Measurements from ENCODE around the gene ARHGAP24. TPM values are rescaled to one million over a fixed set of nuclear protein-coding genes. Genes with fewer than 3 reads are reported as not detected.

The ARHGAP24 gene
- total RNA-seq, 2 donors from 2014 or later = 1.0 TPM; not detected in 1

DNA sequence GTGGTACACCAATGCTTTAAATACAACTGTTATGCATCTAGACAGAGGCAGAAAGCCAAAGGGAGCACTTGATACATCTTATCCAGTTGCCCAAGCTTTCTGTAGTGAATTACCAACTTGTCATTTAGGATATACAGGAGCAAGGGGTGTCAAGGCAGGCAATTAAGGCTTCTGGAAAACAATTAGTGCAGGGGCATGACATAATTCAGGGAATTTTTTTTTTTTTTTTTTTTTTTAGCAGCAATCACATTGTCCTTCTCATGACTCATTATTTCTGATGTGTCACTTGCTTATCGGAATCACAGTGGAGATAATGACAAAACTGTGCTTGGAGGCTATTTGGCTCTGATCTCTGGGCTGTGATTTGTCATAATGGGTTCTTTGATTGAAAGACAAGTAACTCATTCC lies 259.5 kb downstream of the ARHGAP24 start:
- H3K27me3 Mint-ChIP-seq = no peaks in the 10 kb centered on the region
- DNase-seq (ENCODE audit: low spot score) (no peak), ATAC-seq (no peak)
- H3K9me3 Mint-ChIP-seq = peaks cover 10% of the 10 kb centered on the region
- peaks cover 5% of the 10 kb centered on the region for H3K36me3 Mint-ChIP-seq
- H3K27ac Mint-ChIP-seq = no peak overlapping the region
- H3K4me3 Mint-ChIP-seq = no peak overlapping the region
- no peaks in the 10 kb centered on the region for H3K4me1 Mint-ChIP-seq (ENCODE audit: low read depth in 2 of 2)

DNA sequence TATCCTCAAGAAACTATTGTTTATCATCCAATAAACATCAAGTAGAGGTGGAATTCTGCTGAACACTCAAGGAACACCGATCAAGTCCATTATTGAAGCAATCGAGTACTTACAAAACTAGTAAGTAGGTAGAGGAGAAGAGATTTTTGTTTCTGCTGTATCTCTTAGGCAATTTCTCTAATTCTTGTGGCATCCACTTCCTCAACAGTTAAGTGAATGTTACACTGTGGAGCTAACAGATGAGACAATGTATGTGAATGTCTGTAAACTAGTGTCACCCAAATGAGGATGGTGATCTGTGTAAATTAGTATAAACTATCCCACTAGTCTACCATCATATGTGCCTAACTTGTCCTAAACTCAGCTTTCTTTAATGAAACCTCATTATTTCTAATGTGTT lies 261.6 kb downstream of the ARHGAP24 start:
- Mint-ChIP-seq H3K9me3 (peaks cover 10% of the 10 kb centered on the region), H3K4me1 (ENCODE audit: low read depth in 2 of 2) (no peaks in the 10 kb centered on the region), H3K27me3 (no peaks in the 10 kb centered on the region), H3K27ac (no peak overlapping the region), H3K4me3 (no peak overlapping the region), H3K36me3 (peaks cover 5% of the 10 kb centered on the region)
- ATAC-seq = no peak
- no peak for DNase-seq (ENCODE audit: low spot score)

DNA sequence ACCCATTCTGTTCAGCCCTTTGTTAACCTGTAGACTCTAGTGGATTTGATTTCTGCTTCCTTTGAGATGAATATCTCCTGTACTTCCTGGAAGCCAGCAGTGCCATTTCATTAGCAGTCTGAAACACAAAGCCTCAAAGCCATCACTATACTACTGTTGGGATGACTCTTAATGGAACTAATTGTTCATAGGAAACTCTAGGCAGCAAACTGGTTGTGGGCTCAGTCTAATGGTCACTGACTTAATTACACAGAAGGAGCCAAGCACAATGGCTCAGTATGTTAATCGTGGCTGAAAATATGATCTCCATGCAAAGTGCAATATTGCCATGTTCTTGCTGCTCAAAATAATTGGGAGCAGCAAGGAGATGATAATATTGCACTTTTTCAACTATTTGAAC lies 262.3 kb downstream of the ARHGAP24 start:
- H3K36me3 Mint-ChIP-seq = peaks cover 5% of the 10 kb centered on the region
- no peaks in the 10 kb centered on the region for H3K27me3 Mint-ChIP-seq
- ATAC-seq (no peak), DNase-seq (ENCODE audit: low spot score) (no peak)
- H3K27ac Mint-ChIP-seq = no peak overlapping the region
- H3K4me3 Mint-ChIP-seq = no peak overlapping the region
- H3K4me1 Mint-ChIP-seq (ENCODE audit: low read depth in 2 of 2) = no peaks in the 10 kb centered on the region
- H3K9me3 Mint-ChIP-seq = peaks cover 10% of the 10 kb centered on the region

DNA sequence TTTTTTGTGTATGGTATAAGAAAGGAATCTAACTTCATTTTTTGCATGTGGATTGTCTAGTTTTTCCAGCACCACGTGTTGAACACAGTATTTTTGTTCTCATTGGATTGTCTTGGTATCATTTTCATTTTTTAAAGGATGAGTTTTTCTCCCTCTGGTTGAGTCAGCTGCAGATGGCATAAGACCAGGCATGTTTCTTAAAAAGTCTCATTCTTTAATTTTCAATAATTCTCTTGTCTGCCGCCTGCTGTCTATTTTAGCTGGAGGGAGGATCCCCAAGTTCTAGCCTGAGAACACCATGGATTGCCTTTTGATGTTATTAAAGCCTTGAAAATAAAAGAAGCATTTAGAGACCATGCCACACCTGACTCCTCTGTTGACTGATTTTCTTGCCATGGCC lies 263.8 kb downstream of the ARHGAP24 start:
- H3K4me3 Mint-ChIP-seq = no peak overlapping the region
- ATAC-seq = no peak
- H3K9me3 Mint-ChIP-seq = peaks cover 10% of the 10 kb centered on the region
- DNase-seq (ENCODE audit: low spot score) = no peak
- H3K4me1 Mint-ChIP-seq (ENCODE audit: low read depth in 2 of 2) = no peaks in the 10 kb centered on the region
- no peak overlapping the region for H3K27ac Mint-ChIP-seq
- H3K36me3 Mint-ChIP-seq = peaks cover 5% of the 10 kb centered on the region
- no peaks in the 10 kb centered on the region for H3K27me3 Mint-ChIP-seq

DNA sequence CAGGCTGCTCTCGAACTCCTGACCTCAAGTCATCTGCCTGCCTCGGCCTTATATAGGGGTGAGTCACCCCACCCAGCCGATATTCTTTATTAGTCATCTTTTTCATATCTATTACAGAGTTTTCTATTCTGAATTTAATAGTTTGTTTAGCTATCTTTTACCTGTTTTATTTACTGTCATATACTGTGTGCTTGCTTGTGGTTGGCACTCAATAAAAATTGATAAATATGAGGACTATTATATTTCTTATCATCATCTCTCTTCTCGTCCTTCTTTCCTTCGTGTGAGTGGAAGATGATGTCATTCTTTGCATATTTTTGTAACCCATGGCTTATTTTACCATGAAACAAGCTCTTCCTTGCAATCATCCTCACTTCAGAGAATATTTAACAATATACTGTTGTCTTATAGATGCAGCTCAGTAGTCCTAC lies 265.5 kb downstream of the ARHGAP24 start:
- Mint-ChIP-seq H3K27ac (no peak overlapping the region), H3K27me3 (no peaks in the 10 kb centered on the region), H3K9me3 (peaks cover 8% of the 10 kb centered on the region), H3K4me1 (ENCODE audit: low read depth in 2 of 2) (no peaks in the 10 kb centered on the region), H3K36me3 (peaks cover 5% of the 10 kb centered on the region), H3K4me3 (no peak overlapping the region)
- no peak for DNase-seq (ENCODE audit: low spot score)
- no peak for ATAC-seq

DNA sequence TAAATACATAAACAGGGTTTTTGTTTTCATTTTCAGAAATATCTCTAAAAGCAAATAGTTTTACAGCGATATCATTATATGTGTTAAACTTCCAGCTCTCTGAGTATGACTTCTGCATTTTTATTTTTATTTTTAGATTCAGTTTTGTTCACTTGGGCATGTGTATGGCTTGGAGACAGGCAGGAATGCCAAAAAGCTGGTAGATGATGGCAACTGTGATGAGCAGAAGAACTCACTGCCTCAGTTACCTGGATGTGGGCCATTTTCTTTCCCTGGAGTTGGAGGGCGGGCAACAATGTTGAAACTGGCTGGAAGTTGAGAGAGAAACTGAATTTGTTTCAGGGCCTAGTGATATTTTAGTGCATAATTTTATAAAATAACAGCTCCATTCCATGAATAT lies 266.4 kb downstream of the ARHGAP24 start:
- no peak overlapping the region for H3K27ac Mint-ChIP-seq
- H3K27me3 Mint-ChIP-seq = no peaks in the 10 kb centered on the region
- ATAC-seq = no peak
- peaks cover 5% of the 10 kb centered on the region for H3K9me3 Mint-ChIP-seq
- no peak overlapping the region for H3K4me3 Mint-ChIP-seq
- DNase-seq (ENCODE audit: low spot score) = no peak
- no peaks in the 10 kb centered on the region for H3K4me1 Mint-ChIP-seq (ENCODE audit: low read depth in 2 of 2)
- H3K36me3 Mint-ChIP-seq = peaks cover 5% of the 10 kb centered on the region

DNA sequence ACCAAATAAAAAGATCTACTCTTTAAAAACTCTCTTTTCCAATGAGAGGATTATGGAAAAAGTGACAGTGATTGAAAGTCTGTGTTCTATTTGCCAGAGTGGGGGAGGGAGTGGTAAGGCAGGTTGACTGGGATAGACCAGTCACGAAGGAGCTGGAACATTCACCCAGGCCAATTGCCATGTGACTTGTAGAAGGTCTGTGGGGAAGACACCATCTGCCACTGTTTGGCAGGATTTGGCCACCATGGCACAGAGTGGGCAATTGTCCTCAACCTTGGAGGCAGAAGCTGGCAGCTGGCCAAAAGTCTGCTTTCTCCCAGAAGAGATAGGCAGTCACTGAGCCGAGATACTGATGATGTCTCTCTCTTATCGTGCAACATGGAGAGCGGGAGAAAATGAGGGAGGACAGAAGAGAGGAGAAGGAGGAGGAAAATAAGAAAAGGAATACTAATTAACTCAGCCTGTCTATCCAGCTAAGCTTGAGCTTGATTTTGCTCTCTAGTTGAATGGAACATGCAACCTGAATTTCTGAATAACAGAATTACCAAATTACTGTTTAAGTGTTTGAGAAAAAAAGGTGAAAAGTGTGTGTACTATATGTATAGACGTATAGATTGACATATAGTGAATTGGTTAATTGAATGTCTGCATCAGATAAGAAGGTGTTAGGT lies 267.1 kb downstream of the ARHGAP24 start:
- DNase-seq (ENCODE audit: low spot score) = no peak
- Mint-ChIP-seq H3K36me3 (peaks cover 5% of the 10 kb centered on the region), H3K4me1 (ENCODE audit: low read depth in 2 of 2) (no peaks in the 10 kb centered on the region), H3K27ac (no peak overlapping the region), H3K4me3 (no peak overlapping the region), H3K9me3 (peaks cover 5% of the 10 kb centered on the region), H3K27me3 (no peaks in the 10 kb centered on the region)
- ATAC-seq = no peak

DNA sequence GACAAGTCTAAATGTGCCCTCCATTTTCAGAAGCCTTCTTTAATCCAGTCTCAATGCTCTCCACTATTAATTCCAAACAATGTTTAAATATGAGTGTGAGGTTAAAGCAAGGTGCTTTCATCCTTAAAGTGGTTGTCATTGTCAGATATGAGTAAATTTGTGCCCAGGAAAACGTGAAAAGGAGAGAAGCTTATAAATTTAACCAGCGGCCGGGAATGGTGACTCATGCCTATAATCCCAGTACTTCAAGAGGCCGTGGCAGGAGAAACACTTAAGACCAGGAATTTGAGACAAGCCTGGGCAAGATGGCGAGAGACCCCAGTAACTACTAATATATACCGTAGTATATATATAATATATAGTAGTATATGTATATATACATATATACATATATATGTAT lies 270.0 kb downstream of the ARHGAP24 start:
- Mint-ChIP-seq H3K36me3 (no peaks in the 10 kb centered on the region), H3K4me3 (no peak overlapping the region), H3K27ac (no peak overlapping the region), H3K27me3 (no peaks in the 10 kb centered on the region), H3K4me1 (ENCODE audit: low read depth in 2 of 2) (no peaks in the 10 kb centered on the region), H3K9me3 (no peaks in the 10 kb centered on the region)
- ATAC-seq (no peak), DNase-seq (ENCODE audit: low spot score) (no peak)

DNA sequence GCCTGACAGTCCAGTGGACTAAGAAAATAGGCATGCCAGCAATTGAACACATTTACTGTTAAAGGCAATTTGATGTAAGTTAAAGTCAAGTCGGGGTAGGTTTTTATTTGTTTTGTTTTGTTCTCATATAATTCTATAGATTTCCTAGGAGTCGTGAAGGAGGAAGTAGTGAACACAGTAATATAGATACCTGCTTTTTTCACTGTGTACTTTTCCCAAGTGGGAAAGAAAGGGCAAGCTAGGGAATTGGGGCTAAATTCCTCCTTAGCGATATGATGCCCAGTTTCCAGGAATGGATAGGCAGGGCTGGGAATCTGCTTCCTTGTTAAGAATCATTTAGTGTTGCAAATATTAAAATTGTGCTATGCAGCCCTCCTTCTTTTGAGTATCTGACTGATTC lies 271.0 kb downstream of the ARHGAP24 start:
- Mint-ChIP-seq H3K27ac (no peak overlapping the region), H3K36me3 (no peaks in the 10 kb centered on the region), H3K4me3 (no peak overlapping the region), H3K9me3 (no peaks in the 10 kb centered on the region), H3K27me3 (no peaks in the 10 kb centered on the region), H3K4me1 (ENCODE audit: low read depth in 2 of 2) (no peaks in the 10 kb centered on the region)
- DNase-seq (ENCODE audit: low spot score) (no peak), ATAC-seq (no peak)

DNA sequence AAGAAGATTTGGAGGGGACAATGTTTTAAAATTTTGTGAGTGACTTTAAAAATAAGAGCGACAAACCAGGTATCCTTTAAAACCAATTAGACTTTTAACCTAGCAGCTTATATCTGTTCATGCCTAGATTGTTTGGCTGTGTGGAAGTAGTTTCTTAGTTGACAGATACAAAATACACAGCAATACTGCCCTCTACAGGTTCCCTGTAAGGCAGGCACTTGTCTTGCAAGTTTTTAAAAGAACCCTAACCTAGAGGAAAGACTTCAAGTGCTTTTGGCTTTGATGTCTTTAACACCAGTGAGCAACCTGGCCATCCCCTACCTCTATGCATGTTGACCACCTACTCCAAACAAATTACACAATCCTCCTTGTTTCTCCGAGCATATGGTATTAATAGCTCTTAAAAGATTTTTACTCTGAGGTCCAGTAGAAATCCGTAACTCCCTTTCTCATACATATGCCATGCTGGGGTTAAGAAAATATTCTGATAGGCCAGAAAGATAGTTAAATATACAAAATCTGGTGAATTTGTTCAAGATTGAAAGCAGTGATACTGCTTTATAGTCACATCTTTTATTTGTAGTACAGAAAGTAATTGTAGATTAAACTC lies 273.0 kb downstream of the ARHGAP24 start:
- H3K27ac Mint-ChIP-seq = no peak overlapping the region
- H3K9me3 Mint-ChIP-seq = no peaks in the 10 kb centered on the region
- ATAC-seq (no peak), DNase-seq (ENCODE audit: low spot score) (no peak)
- no peaks in the 10 kb centered on the region for H3K27me3 Mint-ChIP-seq
- no peaks in the 10 kb centered on the region for H3K36me3 Mint-ChIP-seq
- no peaks in the 10 kb centered on the region for H3K4me1 Mint-ChIP-seq (ENCODE audit: low read depth in 2 of 2)
- no peak overlapping the region for H3K4me3 Mint-ChIP-seq

DNA sequence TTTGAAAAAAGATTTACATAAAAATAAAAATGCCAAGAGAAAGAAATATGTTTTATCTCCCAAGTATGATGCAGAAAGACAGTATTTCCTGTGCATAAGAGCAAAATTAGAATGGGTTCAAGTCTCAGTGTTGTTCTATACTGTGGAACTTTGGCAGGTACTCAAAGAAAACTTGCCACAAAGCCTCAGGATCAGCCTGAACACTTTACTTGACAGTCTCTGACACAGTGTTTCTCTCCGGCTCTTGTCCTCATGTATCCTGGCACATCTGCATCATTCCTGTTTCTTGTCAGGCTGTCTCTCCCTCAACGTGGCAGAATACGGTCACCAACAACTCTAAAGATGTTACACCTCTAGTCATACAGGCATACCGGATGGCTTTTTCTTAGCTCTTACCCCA lies 273.7 kb downstream of the ARHGAP24 start:
- no peak for DNase-seq (ENCODE audit: low spot score)
- Mint-ChIP-seq H3K27ac (no peak overlapping the region), H3K4me3 (no peak overlapping the region), H3K36me3 (no peaks in the 10 kb centered on the region), H3K27me3 (no peaks in the 10 kb centered on the region), H3K4me1 (ENCODE audit: low read depth in 2 of 2) (no peaks in the 10 kb centered on the region), H3K9me3 (no peaks in the 10 kb centered on the region)
- ATAC-seq = no peak

DNA sequence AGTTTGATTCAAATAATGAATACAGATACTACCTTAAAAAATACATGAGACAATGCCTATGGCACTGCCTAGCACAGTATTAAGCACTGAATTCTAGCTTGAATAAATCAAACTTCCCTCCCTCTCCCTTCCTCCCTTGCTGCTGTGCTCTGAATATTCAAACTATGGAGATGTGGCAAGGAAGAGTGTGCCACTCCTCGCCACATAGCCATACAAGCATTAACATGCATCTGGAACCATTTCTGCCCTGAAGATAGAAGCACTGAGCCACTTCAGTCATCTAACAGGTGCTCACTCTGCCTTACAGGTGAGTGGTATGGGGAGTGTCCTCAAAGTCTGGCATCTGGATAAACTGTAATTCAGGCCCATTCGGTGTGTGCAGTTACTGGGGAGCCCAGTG lies 276.9 kb downstream of the ARHGAP24 start:
- H3K27ac Mint-ChIP-seq = no peak overlapping the region
- ATAC-seq = no peak
- H3K36me3 Mint-ChIP-seq = peaks cover 4% of the 10 kb centered on the region
- no peaks in the 10 kb centered on the region for H3K9me3 Mint-ChIP-seq
- H3K27me3 Mint-ChIP-seq = no peaks in the 10 kb centered on the region
- DNase-seq (ENCODE audit: low spot score) = no peak
- no peaks in the 10 kb centered on the region for H3K4me1 Mint-ChIP-seq (ENCODE audit: low read depth in 2 of 2)
- no peak overlapping the region for H3K4me3 Mint-ChIP-seq

DNA sequence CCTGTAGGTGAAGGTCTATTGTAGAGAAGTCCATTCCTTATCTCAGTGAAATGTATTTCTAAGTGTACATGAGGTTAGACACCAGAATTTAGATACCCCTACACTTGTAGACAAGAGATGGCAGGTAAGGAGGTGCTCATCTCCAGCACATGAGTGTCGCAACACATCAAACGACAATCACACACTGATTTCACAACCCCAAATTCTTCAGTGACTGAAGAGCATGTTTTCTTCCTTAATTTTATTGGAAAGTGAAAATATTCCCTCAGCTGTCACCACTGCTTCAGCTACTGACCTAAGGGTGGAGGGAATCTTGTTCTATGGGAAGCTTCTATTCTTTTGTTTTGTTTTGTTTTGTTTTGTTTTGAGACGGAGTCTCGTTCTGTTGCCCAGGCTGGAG lies 280.3 kb downstream of the ARHGAP24 start:
- DNase-seq (ENCODE audit: low spot score) (no peak), ATAC-seq (no peak)
- Mint-ChIP-seq H3K27me3 (no peaks in the 10 kb centered on the region), H3K4me3 (no peak overlapping the region), H3K27ac (no peak overlapping the region), H3K36me3 (peaks cover 4% of the 10 kb centered on the region), H3K9me3 (peaks cover 12% of the 10 kb centered on the region), H3K4me1 (ENCODE audit: low read depth in 2 of 2) (no peaks in the 10 kb centered on the region)

DNA sequence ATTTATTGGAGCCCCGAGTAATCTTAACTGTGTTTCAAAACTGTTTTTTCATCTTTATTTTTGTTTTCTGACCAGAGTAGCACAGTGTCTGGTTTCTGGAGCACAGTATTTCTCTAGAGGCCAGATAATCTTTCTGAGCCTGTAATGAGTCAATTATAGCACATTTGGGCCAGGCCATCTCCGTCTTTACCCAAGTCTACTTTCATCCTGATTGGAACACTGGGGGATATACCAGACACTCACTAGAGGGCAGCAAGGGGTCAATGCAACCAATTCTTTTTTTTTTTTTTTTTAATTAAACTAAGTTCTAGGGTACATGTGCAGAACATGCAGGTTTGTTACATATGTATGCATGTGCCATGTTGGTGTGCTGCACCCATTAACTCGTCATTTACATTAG lies 282.0 kb downstream of the ARHGAP24 start:
- no peaks in the 10 kb centered on the region for H3K4me1 Mint-ChIP-seq (ENCODE audit: low read depth in 2 of 2)
- no peaks in the 10 kb centered on the region for H3K27me3 Mint-ChIP-seq
- H3K4me3 Mint-ChIP-seq = no peak overlapping the region
- no peak for DNase-seq (ENCODE audit: low spot score)
- peaks cover 12% of the 10 kb centered on the region for H3K9me3 Mint-ChIP-seq
- peaks cover 4% of the 10 kb centered on the region for H3K36me3 Mint-ChIP-seq
- H3K27ac Mint-ChIP-seq = no peak overlapping the region
- ATAC-seq = no peak

DNA sequence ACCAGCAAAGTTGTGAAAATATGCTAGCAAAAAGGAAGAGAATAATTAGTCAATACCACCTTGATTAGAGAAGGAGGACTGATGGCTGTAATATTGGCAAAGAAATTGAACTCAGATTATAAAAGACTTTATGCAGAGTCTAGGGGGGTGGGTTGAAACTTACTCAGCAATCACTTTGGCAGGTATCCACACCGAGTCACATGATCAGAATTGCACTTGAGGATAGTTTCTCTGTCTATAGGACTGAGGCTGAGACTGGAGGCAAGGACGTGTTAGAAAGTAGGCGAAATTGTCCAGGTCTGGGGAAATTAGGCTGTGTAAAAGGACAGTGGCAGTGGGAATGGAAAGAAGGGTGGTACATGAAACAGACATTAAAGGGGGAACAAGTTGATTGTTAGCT lies 284.4 kb downstream of the ARHGAP24 start:
- Mint-ChIP-seq H3K27me3 (no peaks in the 10 kb centered on the region), H3K36me3 (no peaks in the 10 kb centered on the region), H3K27ac (no peak overlapping the region), H3K4me1 (ENCODE audit: low read depth in 2 of 2) (no peaks in the 10 kb centered on the region), H3K4me3 (no peak overlapping the region), H3K9me3 (peaks cover 12% of the 10 kb centered on the region)
- DNase-seq (ENCODE audit: low spot score) (no peak), ATAC-seq (no peak)
